ENCODE results near the gene LRRC61.
A peak's percentile ranks its signal among the peaks of the same experiment; 100 is the strongest.
"Not testable (repeated sequence)": the region's sequence is repeated elsewhere in the genome, so short reads cannot be mapped to it uniquely, and the experiment has no call there.

The LRRC61 gene

GRCh38 chr7:150314639-150315239, 8.4 kb upstream of the LRRC61 start:
- peaks cover 54% of the 10 kb centered on the region for H3K79me2 ChIP-seq
- no peak for TF ChIP-seq CTCF (IDR thresholded peaks at IDR 0.05)
- peaks cover 56% of the 10 kb centered on the region for H3K4me1 ChIP-seq
- H3K27me3 ChIP-seq (ENCODE audit: control insufficient read depth, insufficient read depth, low read length), result no peaks in the 10 kb centered on the region
- no peak overlapping the region for H2AFZ ChIP-seq
- H3K36me3 ChIP-seq (ENCODE audit: control insufficient read depth, insufficient read depth, low read length), result no peaks in the 10 kb centered on the region
- no peaks in the 10 kb centered on the region for H3K9me3 ChIP-seq (ENCODE audit: control insufficient read depth, low read length)
- no peak overlapping the region for H3K9ac ChIP-seq
- peak overlapping the region; percentile 91 for H3K27ac ChIP-seq
- no peak overlapping the region for H3K4me3 ChIP-seq (ENCODE audit: low read depth, low read length)
- H3K4me2 ChIP-seq (ENCODE audit: low read length), result no peak overlapping the region

DNA sequence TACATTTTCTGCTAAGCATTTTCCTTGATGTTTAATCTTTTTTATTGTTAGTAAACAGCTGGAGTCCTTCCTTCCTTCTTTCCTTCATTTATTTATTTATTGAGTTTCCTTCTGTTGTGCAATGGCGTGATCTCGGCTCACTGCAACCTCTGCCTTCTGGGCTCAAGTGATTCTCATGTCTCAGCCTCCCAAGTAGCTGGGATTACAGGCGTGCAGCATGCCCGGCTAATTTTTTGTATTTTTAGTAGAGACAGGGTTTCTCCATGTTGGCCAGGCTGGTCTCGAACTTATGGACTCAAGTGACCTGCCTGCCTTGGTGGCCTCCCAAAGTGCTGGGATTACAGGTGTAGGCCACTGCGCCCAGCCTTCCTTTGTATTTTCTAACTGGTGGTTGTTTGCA, 6.2 kb upstream of the LRRC61 start:
- H3K27me3 ChIP-seq (ENCODE audit: control insufficient read depth, insufficient read depth, low read length); H3K4me3 ChIP-seq (ENCODE audit: low read depth, low read length); H3K36me3 ChIP-seq (ENCODE audit: control insufficient read depth, insufficient read depth, low read length); H3K27ac ChIP-seq; H3K9ac ChIP-seq; H3K4me2 ChIP-seq (ENCODE audit: low read length); H2AFZ ChIP-seq; H3K9me3 ChIP-seq (ENCODE audit: control insufficient read depth, low read length): not testable (repeated sequence)
- Histone ChIP-seq H3K79me2 (peaks cover 36% of the 10 kb centered on the region), H3K4me1 (peaks cover 57% of the 10 kb centered on the region)

- H3K4me1 ChIP-seq, result peaks cover 52% of the 10 kb centered on the region
- H3K36me3 ChIP-seq (ENCODE audit: control insufficient read depth, insufficient read depth, low read length), result no peaks in the 10 kb centered on the region
- peak overlapping the region; percentile 93 for H3K27ac ChIP-seq
- no peak overlapping the region for H3K9ac ChIP-seq
- H3K27me3 ChIP-seq (ENCODE audit: control insufficient read depth, insufficient read depth, low read length), result no peaks in the 10 kb centered on the region
- H3K4me2 ChIP-seq (ENCODE audit: low read length), result no peak overlapping the region
- peaks cover 36% of the 10 kb centered on the region for H3K79me2 ChIP-seq
- no peaks in the 10 kb centered on the region for H3K9me3 ChIP-seq (ENCODE audit: control insufficient read depth, low read length)
- no peak for TF ChIP-seq CTCF (IDR thresholded peaks at IDR 0.05)
- H3K4me3 ChIP-seq (ENCODE audit: low read depth, low read length), result no peak overlapping the region
- H2AFZ ChIP-seq, result no peak overlapping the region
Measured at GRCh38 chr7:150317748-150318444, 5.3 kb upstream of the LRRC61 start.

DNA sequence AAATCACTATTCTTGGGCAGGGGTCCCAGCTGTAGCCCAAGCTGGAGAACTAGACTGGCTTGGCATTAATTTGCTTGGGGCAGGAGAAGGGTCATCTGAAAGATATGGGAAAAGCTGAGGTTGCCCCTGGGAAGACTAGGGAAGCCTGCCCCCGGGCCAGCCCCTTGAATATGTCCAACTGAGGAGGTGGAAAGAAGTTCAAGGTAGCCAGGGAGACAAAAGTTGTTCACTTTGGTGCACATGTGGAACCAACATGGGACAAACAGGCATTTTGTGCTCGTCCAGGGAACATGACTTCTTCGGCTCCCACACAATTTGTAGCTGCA, 1.4 kb upstream of the LRRC61 start:
- peaks cover 56% of the 10 kb centered on the region for H3K4me1 ChIP-seq
- no peaks in the 10 kb centered on the region for H3K27me3 ChIP-seq (ENCODE audit: control insufficient read depth, insufficient read depth, low read length)
- no peak overlapping the region for H3K9ac ChIP-seq
- no peaks in the 10 kb centered on the region for H3K9me3 ChIP-seq (ENCODE audit: control insufficient read depth, low read length)
- H3K79me2 ChIP-seq, result peaks cover 23% of the 10 kb centered on the region
- H3K36me3 ChIP-seq (ENCODE audit: control insufficient read depth, insufficient read depth, low read length), result no peaks in the 10 kb centered on the region
- H3K27ac ChIP-seq, result peak overlapping the region; percentile 93
- H3K4me3 ChIP-seq (ENCODE audit: low read depth, low read length), result peak overlapping the region; percentile 94
- no peak overlapping the region for H2AFZ ChIP-seq
- no peak for TF ChIP-seq CTCF (IDR thresholded peaks at IDR 0.05)
- H3K4me2 ChIP-seq (ENCODE audit: low read length), result peak overlapping the region; percentile 92

DNA sequence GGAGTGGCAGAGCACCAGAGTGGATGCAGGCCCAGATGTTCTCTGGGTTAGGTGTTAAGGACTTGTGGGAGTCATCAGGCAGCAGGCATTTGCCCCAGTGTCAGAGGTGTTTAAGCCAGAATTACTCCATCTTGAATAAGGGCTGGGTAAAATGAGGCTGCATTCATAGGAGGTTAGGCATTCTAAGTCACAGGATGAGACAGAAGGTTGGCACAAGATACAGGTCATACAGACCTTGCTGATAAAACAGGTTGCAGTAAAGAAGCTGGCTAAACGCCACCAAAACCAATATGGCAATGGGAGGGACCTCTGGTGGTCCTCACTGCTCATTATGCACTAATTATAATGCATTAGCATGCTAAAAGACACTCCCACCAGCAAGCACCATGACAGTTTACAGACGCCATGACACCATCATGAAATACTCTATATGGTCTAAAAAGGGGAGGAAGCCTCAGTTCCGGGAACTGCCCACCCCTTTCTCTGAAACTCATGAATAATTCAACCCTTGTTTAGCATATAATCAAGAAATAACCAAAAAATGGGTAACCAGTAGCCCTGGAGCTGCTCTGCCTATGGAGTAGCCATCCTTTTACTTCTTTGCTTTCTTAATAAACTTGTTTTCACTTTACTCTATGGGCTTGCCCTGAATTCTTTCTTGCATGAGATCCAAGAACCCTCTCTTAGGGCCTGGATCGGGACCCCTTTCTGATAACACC, 882 bp upstream of the LRRC61 start:
- TF ChIP-seq CTCF (IDR thresholded peaks at IDR 0.05), result no peak
- Histone ChIP-seq H3K9me3 (ENCODE audit: control insufficient read depth, low read length) (no peaks in the 10 kb centered on the region), H3K4me2 (ENCODE audit: low read length) (peak overlapping the region; percentile 92), H3K4me1 (peaks cover 56% of the 10 kb centered on the region), H3K27me3 (ENCODE audit: control insufficient read depth, insufficient read depth, low read length) (no peaks in the 10 kb centered on the region), H3K79me2 (peaks cover 23% of the 10 kb centered on the region), H3K9ac (peak overlapping the region; percentile 92), H3K4me3 (ENCODE audit: low read depth, low read length) (peak overlapping the region; percentile 94), H3K27ac (peak overlapping the region; percentile 93), H3K36me3 (ENCODE audit: control insufficient read depth, insufficient read depth, low read length) (no peaks in the 10 kb centered on the region), H2AFZ (peak overlapping the region; percentile 48)
